HepG2 (cell line): Measurements from ENCODE around the gene RPS19. TPM values are rescaled to one million over a fixed set of nuclear protein-coding genes. Genes with fewer than 3 reads are reported as not detected.

Experiments used
- ASH2L ChIP-seq: fragments of 300-600, 200-600 bp; sonication (generic); IDR thresholded peaks from 2 replicates; pipeline ENCODE4 v1.7.0; 2017; ENCODE audit warnings: low read depth, mild to moderate bottlenecking, moderate library complexity, mixed read lengths, low read length; ENCODE audit not compliant: insufficient read length
- CEBPB ChIP-seq: IDR thresholded peaks from 2 replicates; pipeline ENCODE4 v1.6.1; 2011; ENCODE audit warnings: low read depth, low read length, improper control_type of control experiment, borderline replicate concordance
- CENPT ChIP-seq: sonication (generic); formaldehyde crosslinking; IDR thresholded peaks from 2 replicates; pipeline ENCODE4 v1.8.0; 2022; ENCODE audit warnings: low read depth, mild to moderate bottlenecking, moderate library complexity, missing genetic modification reagents
- ELF1 ChIP-seq: sonication (generic); formaldehyde crosslinking; IDR thresholded peaks from 2 replicates; pipeline ENCODE4 v1.4.0; 2020; ENCODE audit warnings: missing genetic modification reagents
- FOXO4 ChIP-seq: sonication (generic); formaldehyde crosslinking; conservative IDR thresholded peaks from 2 replicates; pipeline ENCODE4 v1.8.1; 2023; ENCODE audit warnings: missing genetic modification reagents
- GABPB1 ChIP-seq: IDR thresholded peaks from 2 replicates; pipeline ENCODE4 v1.6.1; 2016; ENCODE audit warnings: mild to moderate bottlenecking, missing genetic modification reagents, moderate library complexity, missing compliant biosample characterization
- KLF15 ChIP-seq: sonication (generic); formaldehyde crosslinking; IDR thresholded peaks from 2 replicates; pipeline ENCODE4 v1.8.1; 2023; ENCODE audit warnings: borderline replicate concordance, mild to moderate bottlenecking, inconsistent platforms, missing genetic modification reagents, mixed read lengths
- KMT2B ChIP-seq: IDR thresholded peaks from 2 replicates; pipeline ENCODE4 v1.6.1; 2016; ENCODE audit warnings: missing genetic modification reagents, missing compliant biosample characterization
- MEF2D ChIP-seq: sonication (generic); formaldehyde crosslinking; IDR thresholded peaks from 2 replicates; pipeline ENCODE4 v1.5.1; 2020; ENCODE audit warnings: mild to moderate bottlenecking, missing genetic modification reagents
- MNT ChIP-seq: fragments of 450-650 bp; IDR thresholded peaks from 2 replicates; pipeline ENCODE4 v1.6.1; 2016
- NR2F1 ChIP-seq, 2 experiments: fragments of 450-650 bp in 1 of 2; formaldehyde crosslinking in 1 of 2; IDR thresholded peaks; 2 replicates each; pipeline versions ENCODE4 v1.5.0 to v1.6.1; 2016 to 2020; ENCODE audit warnings: mild to moderate bottlenecking in 1 of 2, missing compliant biosample characterization in 1 of 2, missing genetic modification reagents in 1 of 2, moderate library complexity in 1 of 2
- POLR2AphosphoS2 ChIP-seq: IDR thresholded peaks from 2 replicates; pipeline ENCODE4 v1.6.1; 2011; ENCODE audit warnings: low read depth, low read length, improper control_type of control experiment
- SMARCC2 ChIP-seq: fragments of 450-650 bp; IDR thresholded peaks from 2 replicates; pipeline ENCODE4 v1.6.1; 2017; ENCODE audit warnings: antibody characterized with exemption, mild to moderate bottlenecking
- TCF12 ChIP-seq, 2 experiments: fragments of 450-650 bp in 1 of 2; sonication (generic) in 1 of 2; formaldehyde crosslinking in 1 of 2; IDR thresholded peaks; 2 replicates each; pipeline versions ENCODE4 v1.6.1 to v1.8.0; 2017 to 2022; ENCODE audit warnings: antibody characterized with exemption in 1 of 2, mild to moderate bottlenecking in 1 of 2, missing genetic modification reagents in 1 of 2, moderate library complexity in 1 of 2
- ZNF10 ChIP-seq: sonication (generic); formaldehyde crosslinking; IDR thresholded peaks from 2 replicates; pipeline ENCODE4 v1.4.0; 2020; ENCODE audit warnings: mild to moderate bottlenecking, low read depth, missing genetic modification reagents, borderline replicate concordance
- ZNF235 ChIP-seq: sonication (generic); formaldehyde crosslinking; IDR thresholded peaks from 2 replicates; pipeline ENCODE4 v1.8.1; 2023; ENCODE audit warnings: mild to moderate bottlenecking, missing genetic modification reagents, borderline replicate concordance
- ZNF318 ChIP-seq: sonication (generic); formaldehyde crosslinking; IDR thresholded peaks from 2 replicates; pipeline ENCODE4 v1.4.0; 2020; ENCODE audit warnings: mild to moderate bottlenecking, missing genetic modification reagents
- ZNF329 ChIP-seq: sonication (generic); formaldehyde crosslinking; IDR thresholded peaks from 2 replicates; pipeline ENCODE4 v1.9.0; 2021; ENCODE audit warnings: low read depth, mild to moderate bottlenecking, missing genetic modification reagents
- polyA plus RNA-seq, 8 experiments: library from polyadenylated mRNA; depleted of rRNA in 3 of 8; stranded (reverse) in 7 of 8; unstranded in 1 of 8; fragments of >200 nt; fragmentation: Illumina TruSeq in 4 of 8; extraction: Trizol in 4 of 8; gene quantifications; 2 replicates each; pipeline versions ENCODE4 v1.2.1 to v1.2.3, GENCODE V29; 2011 to 2016; ENCODE audit warnings: low read depth in 4 of 8, missing spikeins in 1 of 8, mixed read lengths in 1 of 8; ENCODE audit not compliant: insufficient read depth in 1 of 8
- total RNA-seq, 5 experiments: library from RNA; depleted of rRNA; stranded (reverse); fragments of >200 nt; fragmentation: Illumina TruSeq; extraction: Trizol; gene quantifications; 2 replicates each; pipeline ENCODE4 v1.2.3, GENCODE V29; 2016; ENCODE audit warnings: low read depth in 1 of 5

The RPS19 gene
- total and polyA plus RNA-seq, 2 of the 13 experiments (the other 11 are each of a cell fraction or from before 2014, with no cell fraction given), result 1,983 to 4,758 TPM

- TF ChIP-seq FOXO4, result 0 out of 2 replicates have a peak, but pooled peaks have one; percentile 13
- peak; percentile 32 for TF ChIP-seq ASH2L
- TF ChIP-seq MNT, result no peak
- peak; percentile 9; the same call in 1 of the 2 replicates for TF ChIP-seq ZNF329
- no peak for TF ChIP-seq TCF12 (IDR thresholded peaks at IDR 0.05)
- no peak for TF ChIP-seq TCF12 (CRISPR knock-in tag; IDR thresholded peaks at IDR 0.05)
- TF ChIP-seq ZNF318 (CRISPR knock-in tag), result no peak
- no peak for TF ChIP-seq GABPB1 (CRISPR knock-in tag)
- TF ChIP-seq ZNF10 (CRISPR knock-in tag), result no peak
- TF ChIP-seq SMARCC2, result no peak
- no peak for TF ChIP-seq CENPT (CRISPR knock-in tag)
- TF ChIP-seq KLF15 (CRISPR knock-in tag), result no peak
- TF ChIP-seq POLR2AphosphoS2, result no peak
- no peak for TF ChIP-seq ELF1 (CRISPR knock-in tag)
- no peak for TF ChIP-seq KMT2B
- no peak; the same call in 1 of the 2 replicates for TF ChIP-seq ZNF235 (CRISPR knock-in tag)
- no peak for TF ChIP-seq NR2F1 (CRISPR knock-in tag; IDR thresholded peaks at IDR 0.05)
- TF ChIP-seq MEF2D (CRISPR knock-in tag), result no peak
- TF ChIP-seq CEBPB, result no peak
Observed at GRCh38 chr19:41860419-41861115, 512 bp downstream of the RPS19 start (continued).
